NCI-H2081 treated with DMSO at 0.1 percent for 48 hours (cell line): Measurements from ENCODE around the gene SHISA4.
"Not testable (repeated sequence)": the region's sequence is repeated elsewhere in the genome, so short reads cannot be mapped to it uniquely, and the experiment has no call there.

Source experiments
- DNase-seq: peaks from one replicate; lab custom pipeline; 2025; lab: John Stamatoyannopoulos, UW

The SHISA4 gene

DNA sequence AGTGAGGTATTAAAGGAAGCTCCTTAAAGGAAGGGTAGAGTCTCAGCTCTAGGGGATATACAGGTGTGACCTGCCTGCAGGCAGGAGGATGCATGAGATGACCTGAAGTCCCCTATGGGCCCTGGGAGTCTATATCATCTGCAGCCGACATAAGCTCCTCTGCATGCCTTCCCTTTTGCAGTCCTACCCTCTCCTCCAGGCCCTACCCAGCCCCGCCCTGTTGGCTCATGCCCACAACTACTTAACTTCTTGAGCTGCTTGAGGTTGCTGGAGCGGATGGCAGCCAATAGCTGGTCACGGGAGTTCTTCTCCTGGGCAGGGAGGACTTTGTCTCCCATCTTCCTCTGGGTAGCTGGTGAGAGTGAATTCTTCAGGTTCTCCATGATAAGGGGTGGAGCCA is 10.3 kb downstream of the SHISA4 start:
- no peak for DNase-seq

GRCh38 chr1:201899683-201900429 is 11.2 kb downstream of the SHISA4 start:
- DNase-seq = no peak

- no peak for DNase-seq
Measured at GRCh38 chr1:201900476-201900875, 11.8 kb downstream of the SHISA4 start.

- not testable (repeated sequence) for DNase-seq
Measured at GRCh38 chr1:201901036-201901435, 12.3 kb downstream of the SHISA4 start.

DNA sequence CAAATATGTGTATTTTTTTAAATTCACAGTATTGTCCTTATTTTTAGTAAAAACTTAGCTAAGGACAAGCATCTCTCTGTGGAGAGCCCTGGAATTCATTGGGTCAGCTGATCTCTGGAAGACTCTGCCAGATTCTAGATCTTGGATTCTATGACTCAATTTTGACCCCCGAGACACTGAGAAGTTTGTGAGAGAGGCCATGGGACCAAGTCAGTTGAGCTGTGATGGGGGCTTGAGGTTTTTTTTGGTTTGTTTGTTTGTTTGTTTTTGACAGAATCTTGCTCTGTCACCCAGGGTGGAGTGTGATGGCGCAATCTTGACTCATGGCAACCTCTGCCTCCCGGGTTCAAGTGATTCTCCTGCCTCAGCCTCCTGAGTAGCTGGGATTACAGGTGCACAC is 13.5 kb downstream of the SHISA4 start:
- DNase-seq = no peak

- no peak for DNase-seq
Measured at GRCh38 chr1:201903135-201903534, 14.4 kb downstream of the SHISA4 start.

GRCh38 chr1:201904579-201904978 is 15.9 kb downstream of the SHISA4 start:
- DNase-seq = no peak

DNA sequence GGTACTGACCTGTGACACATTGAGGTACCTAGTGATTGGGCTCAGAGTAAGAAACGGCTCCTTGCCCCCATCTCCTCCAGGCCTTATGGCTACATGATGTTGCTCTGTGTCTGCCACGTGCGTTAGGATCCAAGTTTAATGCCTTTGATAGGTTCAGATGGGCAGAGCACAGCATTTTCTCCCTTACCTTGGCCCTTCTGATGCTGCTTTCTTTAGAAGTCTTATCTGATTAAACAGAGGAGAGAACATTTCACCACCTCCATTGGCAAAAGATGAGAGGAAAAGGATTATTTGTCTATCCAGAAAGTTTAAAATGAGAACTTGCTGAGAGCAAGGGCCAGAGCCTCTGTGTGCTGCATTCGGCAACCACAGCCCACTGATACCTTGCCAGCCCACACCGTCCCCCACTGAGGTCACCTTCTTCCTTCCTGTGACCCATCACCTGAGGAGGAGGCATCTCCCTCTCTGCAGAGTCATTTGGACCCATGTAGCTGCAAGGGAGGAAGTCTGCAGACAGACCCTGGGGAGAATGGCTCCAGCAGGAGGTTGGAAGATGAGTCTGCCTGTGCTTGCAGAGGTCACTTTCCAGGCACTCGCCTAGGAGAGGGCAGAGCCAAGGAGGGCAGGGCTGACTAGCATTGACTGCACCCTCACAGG is 16.7 kb downstream of the SHISA4 start:
- no peak for DNase-seq

DNA sequence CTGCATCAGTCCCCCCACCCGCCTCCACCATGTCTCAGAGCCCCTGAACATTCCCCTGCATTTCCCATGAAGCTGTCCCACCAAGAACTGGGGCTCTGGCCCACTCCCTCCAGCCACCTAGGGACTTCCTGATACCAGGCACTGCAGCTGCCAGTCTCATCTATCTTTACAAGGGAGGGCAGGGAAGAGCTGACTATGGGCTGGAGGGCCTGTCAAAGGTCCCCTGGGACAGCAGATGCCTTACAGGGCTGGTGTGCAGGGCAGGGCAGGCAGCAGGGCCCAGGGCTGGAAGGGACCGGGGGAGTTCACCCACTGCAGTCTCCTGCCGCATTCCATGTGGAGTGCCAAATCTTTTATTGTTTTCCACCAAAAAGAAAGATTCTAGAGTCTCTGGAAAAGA is 17.6 kb downstream of the SHISA4 start:
- DNase-seq = no peak

- DNase-seq = no peak
Measured at GRCh38 chr1:201907621-201908020, 18.9 kb downstream of the SHISA4 start.

- peak; percentile 21 for DNase-seq
Measured at GRCh38 chr1:201911826-201912571, 23.3 kb downstream of the SHISA4 start.

DNA sequence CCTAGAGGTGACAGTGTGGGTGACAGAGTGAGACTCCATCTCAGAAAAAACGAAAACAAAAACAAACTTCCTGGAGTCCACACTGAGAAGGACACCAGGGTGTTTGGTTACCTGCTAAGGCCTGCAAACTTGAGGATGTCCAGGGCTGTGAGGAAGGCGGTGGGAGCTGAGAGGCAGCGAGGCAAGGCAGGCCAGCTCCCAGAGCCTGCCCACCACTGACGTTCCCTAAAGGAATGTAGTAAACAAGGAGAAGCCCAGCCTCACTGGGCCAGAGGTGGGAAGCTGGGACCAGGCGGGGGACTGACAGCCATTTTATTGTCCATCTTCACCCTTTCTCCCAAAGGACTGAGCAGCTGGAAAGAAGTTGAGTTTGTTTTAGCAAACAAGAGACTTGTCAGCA is 24.1 kb downstream of the SHISA4 start:
- no peak for DNase-seq

DNA sequence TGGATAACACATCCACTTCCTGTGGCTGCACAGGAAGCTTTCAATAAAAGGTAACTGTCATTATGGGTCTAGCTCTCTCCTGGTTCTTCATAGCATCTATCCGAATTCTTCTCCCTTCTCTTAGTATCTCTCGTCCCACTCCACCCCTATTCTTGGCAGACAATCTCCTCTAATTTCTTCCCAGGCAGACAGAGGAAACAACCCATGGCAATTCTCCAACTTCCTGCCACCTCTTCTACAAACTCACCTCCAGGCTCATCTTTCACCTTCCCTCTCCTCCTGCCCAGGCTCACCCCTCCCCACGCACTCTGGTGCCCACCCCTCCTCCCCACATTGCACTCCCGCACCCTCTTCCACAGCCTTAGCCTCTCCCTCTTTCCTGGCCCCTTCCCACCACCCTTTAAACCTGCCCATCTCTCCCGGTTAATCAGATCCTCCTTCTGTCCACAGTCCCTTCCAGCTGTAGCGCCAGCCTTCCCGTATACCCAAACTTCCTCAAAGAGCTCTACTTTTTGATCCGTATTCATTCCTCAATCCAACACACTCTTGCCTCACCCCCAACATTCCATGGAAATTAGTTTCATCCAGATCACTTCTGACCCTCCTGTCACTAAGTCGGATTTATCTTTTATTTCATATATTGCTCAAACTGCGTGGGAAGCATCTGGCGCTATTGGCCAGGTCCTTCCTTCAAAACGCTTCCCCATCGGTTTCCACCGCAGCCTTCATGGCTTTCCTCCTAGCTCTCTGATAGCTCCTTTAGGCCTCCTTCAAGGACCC is 25.9 kb downstream of the SHISA4 start:
- DNase-seq = no peak

DNA sequence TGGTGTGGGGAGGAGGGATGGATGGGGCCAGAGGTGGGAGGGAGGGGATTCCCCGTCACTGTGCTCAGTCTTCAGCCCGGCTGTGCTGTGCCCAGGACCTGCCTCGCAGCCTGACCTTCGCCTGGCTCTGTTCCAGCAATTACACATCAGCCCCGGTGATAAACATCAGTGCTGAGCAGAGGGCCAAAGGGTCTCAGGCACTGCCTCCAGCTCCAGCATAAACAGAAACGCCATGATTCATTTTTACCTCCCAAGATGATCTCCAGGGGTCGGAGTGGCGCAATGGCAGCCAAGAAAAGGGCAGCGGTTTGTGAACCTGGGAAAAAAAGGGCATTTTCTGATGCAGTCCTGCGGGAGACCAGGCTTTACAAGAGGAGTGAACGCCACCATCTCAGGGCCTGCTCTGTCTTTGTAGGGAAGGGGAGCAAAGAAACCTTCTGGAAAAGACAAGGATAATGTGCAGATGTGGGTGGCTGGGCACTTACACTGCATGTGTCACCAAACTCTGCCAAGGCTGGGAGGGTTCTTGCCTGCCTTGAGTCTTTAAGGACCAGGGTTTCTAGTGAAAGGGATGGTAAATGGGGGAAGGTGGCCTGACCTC is 28.1 kb downstream of the SHISA4 start:
- DNase-seq = no peak

DNA sequence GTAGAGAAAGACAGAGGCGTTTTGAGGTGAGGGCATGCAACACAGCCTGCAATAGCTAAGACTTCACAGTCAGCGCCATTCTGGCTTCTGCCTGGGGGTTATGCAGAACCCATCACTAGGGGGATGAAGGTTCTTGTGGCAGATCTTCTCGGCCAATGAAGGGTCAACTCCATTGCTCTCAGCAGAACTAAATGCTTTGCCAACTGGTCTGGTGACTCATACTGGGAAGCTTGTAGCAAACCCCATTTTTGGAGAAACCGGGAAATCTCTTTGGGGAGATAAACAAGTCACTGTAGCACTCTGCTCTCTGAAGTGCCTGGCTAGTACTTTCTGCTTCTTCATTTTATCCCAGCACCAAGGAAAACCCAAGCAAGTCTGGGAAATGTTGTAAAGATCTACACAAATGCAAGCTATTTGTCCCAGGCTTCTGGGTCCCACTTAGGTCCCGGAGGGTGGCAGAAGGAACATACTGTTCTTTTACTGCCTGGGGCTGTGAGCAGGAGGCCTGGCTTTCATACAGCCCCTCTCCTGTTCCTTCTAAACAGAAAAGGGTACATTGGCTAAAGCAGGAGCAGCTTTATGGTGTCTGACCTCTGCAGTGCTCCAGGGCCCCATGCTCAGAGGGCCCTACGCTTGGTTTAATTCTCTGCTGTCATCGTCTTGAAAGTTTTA is 28.8 kb downstream of the SHISA4 start:
- no peak for DNase-seq

DNA sequence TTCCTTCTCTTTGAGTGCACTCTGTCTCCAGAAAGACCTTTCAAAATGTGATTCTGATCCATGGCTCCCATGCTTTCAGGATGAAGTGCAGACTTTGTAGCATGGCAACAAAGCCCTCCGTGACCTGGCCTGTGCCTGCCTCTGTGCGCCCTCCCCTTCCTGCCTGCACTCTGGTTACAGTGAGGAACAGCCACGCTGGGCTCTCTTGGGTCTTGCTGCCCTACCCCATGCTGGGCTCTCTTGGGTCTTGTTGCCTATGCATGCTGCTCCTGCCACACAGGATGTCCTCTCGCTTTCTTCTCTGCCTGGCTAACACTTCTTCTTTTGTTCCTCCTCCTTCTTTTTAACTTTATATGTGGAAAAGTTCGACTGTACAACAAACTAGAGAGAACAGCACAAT is 29.6 kb downstream of the SHISA4 start:
- no peak for DNase-seq

GRCh38 chr1:201921952-201922558 is 33.4 kb downstream of the SHISA4 start:
- DNase-seq = no peak

GRCh38 chr1:201925301-201925567 is 36.5 kb downstream of the SHISA4 start:
- DNase-seq = no peak

GRCh38 chr1:201925981-201926645 is 37.4 kb downstream of the SHISA4 start:
- DNase-seq = no peak

- no peak for DNase-seq
Measured at GRCh38 chr1:201928266-201928665, 39.6 kb downstream of the SHISA4 start.

GRCh38 chr1:201930137-201930536 is 41.4 kb downstream of the SHISA4 start:
- DNase-seq = no peak
